SU-DHL-6 (cell line): ENCODE results near the gene CAPRIN2.
A peak's percentile ranks its signal among the peaks of the same experiment; 100 is the strongest.

ENCODE experiments used
- H2AFZ ChIP-seq: fragments of 200-600 bp; sonication (generic); 2 replicates; pipeline ENCODE4 v1.6.1; 2014; ENCODE audit warnings: low read depth, mild to moderate bottlenecking, moderate library complexity, mixed read lengths, antibody characterized with exemption, low read length; ENCODE audit not compliant: severe bottlenecking
- H3F3A ChIP-seq: fragments of 200-600 bp; shearing (Covaris generic); 2 replicates; pipeline ENCODE4 v1.6.0; 2016; ENCODE audit warnings: antibody characterized with exemption, mild to moderate bottlenecking; ENCODE audit not compliant: insufficient read depth
- H3K27ac ChIP-seq: fragments of 200-600 bp; sonication (generic); 2 replicates; pipeline ENCODE4 v1.5.1; 2016; ENCODE audit warnings: low read depth, mild to moderate bottlenecking, low read length, moderate library complexity, mixed read lengths
- H3K27me3 ChIP-seq: fragments of 200-600 bp; sonication (generic), shearing (Covaris generic); 2 replicates; pipeline ENCODE4 v1.6.0; 2014; ENCODE audit warnings: mild to moderate bottlenecking, low read length
- H3K36me3 ChIP-seq: fragments of 200-600 bp; sonication (generic); 2 replicates; pipeline ENCODE4 v1.6.1; 2014; ENCODE audit warnings: mild to moderate bottlenecking, low read length, mixed read lengths
- H3K4me2 ChIP-seq: fragments of 300-600, 200-600 bp; shearing (Covaris generic), sonication (generic); 2 replicates; pipeline ENCODE4 v1.6.0; 2014; ENCODE audit warnings: low read length, low read depth, mild to moderate bottlenecking; ENCODE audit not compliant: poor library complexity, severe bottlenecking
- H3K4me3 ChIP-seq: fragments of 200-600 bp; sonication (generic); 2 replicates; pipeline ENCODE4 v1.5.1; 2014; ENCODE audit warnings: antibody characterized with exemption, low read length, mild to moderate bottlenecking, mixed read lengths; ENCODE audit not compliant: insufficient read depth, poor library complexity, severe bottlenecking
- H3K79me2 ChIP-seq: fragments of 200-600 bp; sonication (generic); 2 replicates; pipeline ENCODE4 v1.6.1; 2014; ENCODE audit warnings: mild to moderate bottlenecking, low read length, moderate library complexity; ENCODE audit not compliant: insufficient read depth
- H3K9ac ChIP-seq: fragments of 200-600 bp; sonication (generic); 2 replicates; pipeline ENCODE4 v1.7.0; 2014; ENCODE audit warnings: mild to moderate bottlenecking, low read length
- H3K9me2 ChIP-seq: fragments of 200-600 bp; sonication (generic); replicated peaks from 2 replicates; pipeline ENCODE4 v1.6.1; 2014; ENCODE audit warnings: low read length; ENCODE audit not compliant: insufficient read depth
- H3K9me3 ChIP-seq: fragments of 200-600 bp; sonication (generic); 2 replicates; pipeline ENCODE4 v1.6.1; 2014; ENCODE audit warnings: low read length, mixed read lengths; ENCODE audit not compliant: insufficient read depth
- H4K20me1 ChIP-seq: fragments of 200-600 bp; sonication (generic); 2 replicates; pipeline ENCODE4 v1.6.1; 2014; ENCODE audit warnings: low read depth, mild to moderate bottlenecking, antibody characterized with exemption, low read length, moderate library complexity, mixed read lengths
- CTCF ChIP-seq: fragments of 200-600 bp; sonication (generic); IDR thresholded peaks from one replicate; pipeline ENCODE4 v1.5.1; 2017; ENCODE audit warnings: antibody characterized with exemption, mild to moderate bottlenecking, low read length, moderate library complexity; ENCODE audit not compliant: insufficient read depth, poor library complexity, severe bottlenecking
- EZH2phosphoT487 ChIP-seq: fragments of 200-600 bp; sonication (generic), shearing (Covaris generic); conservative IDR thresholded peaks from 2 replicates; pipeline ENCODE4 v1.6.1; 2018; ENCODE audit warnings: mild to moderate bottlenecking, antibody characterized with exemption, low read length, moderate library complexity, mixed read lengths

The CAPRIN2 gene

DNA sequence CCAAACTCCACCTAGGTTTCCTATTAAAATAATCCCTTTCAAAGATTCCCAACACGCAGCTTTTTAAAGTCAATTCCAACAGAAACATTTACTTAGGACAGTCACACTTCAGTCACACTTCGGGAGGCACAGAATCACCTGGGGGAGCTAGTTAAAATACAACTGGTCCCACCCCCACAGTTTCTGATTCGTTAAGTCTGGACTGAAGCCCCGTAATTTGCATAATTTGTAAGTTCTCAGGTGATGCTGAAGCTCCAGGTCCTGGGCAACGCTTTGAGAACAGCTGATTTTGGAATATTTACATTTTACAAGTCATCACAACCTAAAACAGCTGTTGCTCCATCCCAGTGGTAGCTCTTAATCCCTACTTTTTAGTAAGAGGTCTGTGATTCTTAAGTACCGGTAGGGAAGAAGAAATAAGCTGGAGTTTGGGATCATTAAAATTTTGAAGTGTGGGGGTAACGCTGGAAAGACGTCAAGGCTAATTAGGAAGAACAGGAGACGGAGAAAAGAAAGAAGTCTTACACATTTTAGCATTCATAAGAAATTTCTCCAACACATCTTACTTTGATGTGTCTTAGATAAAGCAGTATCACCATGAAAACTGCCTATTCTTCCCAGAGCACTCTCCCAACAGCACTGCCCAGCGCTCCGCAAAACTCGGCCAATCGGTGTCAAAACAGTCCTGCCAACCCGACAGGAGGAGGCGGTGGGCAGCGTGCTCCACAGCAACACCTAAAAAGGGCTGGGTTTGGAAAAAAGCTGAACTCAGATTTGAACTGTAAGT is 60.1 kb downstream of the CAPRIN2 start:
- H3K4me2 ChIP-seq = peak overlapping the region; percentile 89
- H3K27ac ChIP-seq = no peak overlapping the region
- H3K9me3 ChIP-seq = no peaks in the 10 kb centered on the region
- TF ChIP-seq EZH2phosphoT487 = no peak
- TF ChIP-seq CTCF = no peak
- H3F3A ChIP-seq = peaks cover 5% of the 10 kb centered on the region; the same call in 1 of the 2 replicates
- H3K9ac ChIP-seq = peak overlapping the region; percentile 85
- H3K4me3 ChIP-seq = peak overlapping the region; percentile 93
- H3K36me3 ChIP-seq = no peaks in the 10 kb centered on the region
- H2AFZ ChIP-seq = peak overlapping the region; percentile 76
- H3K9me2 ChIP-seq = no peaks in the 10 kb centered on the region
- H3K79me2 ChIP-seq = peaks cover 57% of the 10 kb centered on the region
- no peaks in the 10 kb centered on the region for H3K27me3 ChIP-seq
- no peaks in the 10 kb centered on the region for H4K20me1 ChIP-seq

GRCh38 chr12:30692470-30692869 is 62.3 kb downstream of the CAPRIN2 start:
- Histone ChIP-seq H3K9me2 (no peaks in the 10 kb centered on the region), H4K20me1 (no peaks in the 10 kb centered on the region), H3K4me3 (no peak overlapping the region), H3K4me2 (no peak overlapping the region), H2AFZ (no peak overlapping the region), H3K79me2 (peaks cover 70% of the 10 kb centered on the region), H3K9me3 (no peaks in the 10 kb centered on the region), H3K36me3 (no peaks in the 10 kb centered on the region; the same call in 1 of the 2 replicates), H3K27ac (no peak overlapping the region), H3K9ac (no peak overlapping the region), H3K27me3 (no peaks in the 10 kb centered on the region), H3F3A (peaks cover 9% of the 10 kb centered on the region; the same call in 1 of the 2 replicates)
- no peak for TF ChIP-seq EZH2phosphoT487
- TF ChIP-seq CTCF = no peak

DNA sequence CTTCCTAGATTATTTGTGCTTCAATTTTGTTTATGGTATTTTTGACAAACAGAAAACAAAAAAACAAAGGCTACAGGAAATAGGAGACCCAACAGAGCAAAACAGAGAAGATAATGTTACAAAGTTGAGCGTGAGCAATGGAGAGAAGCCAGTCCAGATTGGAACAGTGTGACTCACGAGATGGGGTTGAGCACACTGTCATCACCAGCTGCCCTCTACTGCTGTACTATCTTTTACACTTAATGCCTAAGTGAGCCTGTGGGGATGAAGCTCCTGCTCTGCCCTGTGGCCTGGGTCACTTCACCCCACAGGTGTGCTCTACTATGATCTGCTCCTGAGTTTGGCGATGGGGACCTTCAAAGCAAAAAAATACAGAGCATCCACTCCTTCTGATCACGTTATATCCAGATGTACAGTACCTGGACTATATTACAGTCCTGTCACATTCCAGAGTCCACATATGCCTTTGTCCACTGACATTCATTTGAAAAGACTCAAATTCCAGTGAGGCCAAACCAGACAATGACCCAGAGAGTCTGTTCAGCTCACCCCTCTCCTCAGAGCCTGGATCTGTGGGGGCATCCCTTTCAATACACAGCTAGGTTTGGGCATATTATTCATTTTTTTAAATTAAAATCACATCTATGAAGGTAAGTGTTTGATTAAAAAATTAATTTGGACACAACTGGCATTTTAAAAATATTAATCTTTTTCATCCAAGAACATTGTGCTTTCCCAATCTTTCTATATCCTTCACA is 63.5 kb downstream of the CAPRIN2 start:
- Histone ChIP-seq H3F3A (peaks cover 9% of the 10 kb centered on the region; the same call in 1 of the 2 replicates), H3K9ac (no peak overlapping the region), H3K79me2 (peaks cover 76% of the 10 kb centered on the region), H4K20me1 (no peaks in the 10 kb centered on the region), H3K4me2 (no peak overlapping the region), H3K27me3 (no peaks in the 10 kb centered on the region), H3K9me3 (no peaks in the 10 kb centered on the region), H3K27ac (no peak overlapping the region), H3K4me3 (no peak overlapping the region), H2AFZ (no peak overlapping the region), H3K36me3 (no peaks in the 10 kb centered on the region; the same call in 1 of the 2 replicates), H3K9me2 (no peaks in the 10 kb centered on the region)
- TF ChIP-seq EZH2phosphoT487 (no peak), CTCF (no peak)
